Activated naive CD8-positive, alpha-beta T cell treated with anti-CD3 and anti-CD28 coated beads, Interleukin-2, amount 10 ng/mL, durations not matched to agents 7 days and 5 days (primary cell): ENCODE measurements around the gene CXCL16. TPM values are rescaled to one million over a fixed set of nuclear protein-coding genes. Genes with fewer than 3 reads are reported as not detected.

Experiments
- ATAC-seq: fragments of 150-1000 bp; cut with Tn5 transposase; one replicate; pipeline ENCODE4 v1.10.0; 2021; ENCODE audit warnings: low read depth, moderate library complexity
- POLR2A ChIA-PET: fragments of 350-600 bp; sonication (Branson Sonifier 250); formaldehyde crosslinking; loops from one replicate; lab custom pipeline; 2021; ENCODE audit warnings: antibody characterized with exemption; lab: Charles Lee
- DNase-seq: peaks from one replicate; pipeline ENCODE4 v3.0.0; 2021
- H3K27ac Mint-ChIP-seq: one replicate; pipeline ENCODE4 v1.8.0; 2022; ENCODE audit warnings: mild to moderate bottlenecking, mixed read lengths
- H3K27me3 Mint-ChIP-seq: one replicate; pipeline ENCODE4 v1.8.0; 2022; ENCODE audit warnings: mild to moderate bottlenecking, moderate library complexity, mixed read lengths
- H3K36me3 Mint-ChIP-seq: one replicate; pipeline ENCODE4 v1.8.0; 2021; ENCODE audit warnings: mild to moderate bottlenecking, mixed read lengths
- H3K4me1 Mint-ChIP-seq: one replicate; pipeline ENCODE4 v1.8.0; 2021; ENCODE audit warnings: mixed read lengths
- H3K4me3 Mint-ChIP-seq: one replicate; pipeline ENCODE4 v1.8.0; 2022; ENCODE audit warnings: mild to moderate bottlenecking, moderate library complexity, mixed read lengths
- H3K9me3 Mint-ChIP-seq: one replicate; pipeline ENCODE4 v1.8.0; 2021; ENCODE audit warnings: mixed read lengths
- total RNA-seq, 2 experiments: library from RNA; stranded (reverse); gene quantifications; one replicate each; pipeline ENCODE4 v1.2.3, GENCODE V29; 2021

CXCL16 gene, protein sequence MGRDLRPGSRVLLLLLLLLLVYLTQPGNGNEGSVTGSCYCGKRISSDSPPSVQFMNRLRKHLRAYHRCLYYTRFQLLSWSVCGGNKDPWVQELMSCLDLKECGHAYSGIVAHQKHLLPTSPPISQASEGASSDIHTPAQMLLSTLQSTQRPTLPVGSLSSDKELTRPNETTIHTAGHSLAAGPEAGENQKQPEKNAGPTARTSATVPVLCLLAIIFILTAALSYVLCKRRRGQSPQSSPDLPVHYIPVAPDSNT
- 1 to 10 TPM; 2.7 to 3.0 TPM for total RNA-seq

GRCh38 chr17:4739122-4740024, at the start of gene CXCL16, which contains the start of gene ZMYND15:
TSS of gene CXCL16 (minus strand) at chr17:4739928. CDS start at chr17:4739339, 589 bp downstream.
TSS of gene ZMYND15 (plus strand) at chr17:4739833. CDS start at chr17:4740549, 716 bp downstream.
- peak; percentile 69 for ATAC-seq
- POLR2A ChIA-PET, result interaction anchor here (0.7 to 1.9 kb wide), 2 partner anchors 24 to 32 kb away, joined by 3 to 5 read pairs; no protein-coding TSS in a partner anchor

DNA sequence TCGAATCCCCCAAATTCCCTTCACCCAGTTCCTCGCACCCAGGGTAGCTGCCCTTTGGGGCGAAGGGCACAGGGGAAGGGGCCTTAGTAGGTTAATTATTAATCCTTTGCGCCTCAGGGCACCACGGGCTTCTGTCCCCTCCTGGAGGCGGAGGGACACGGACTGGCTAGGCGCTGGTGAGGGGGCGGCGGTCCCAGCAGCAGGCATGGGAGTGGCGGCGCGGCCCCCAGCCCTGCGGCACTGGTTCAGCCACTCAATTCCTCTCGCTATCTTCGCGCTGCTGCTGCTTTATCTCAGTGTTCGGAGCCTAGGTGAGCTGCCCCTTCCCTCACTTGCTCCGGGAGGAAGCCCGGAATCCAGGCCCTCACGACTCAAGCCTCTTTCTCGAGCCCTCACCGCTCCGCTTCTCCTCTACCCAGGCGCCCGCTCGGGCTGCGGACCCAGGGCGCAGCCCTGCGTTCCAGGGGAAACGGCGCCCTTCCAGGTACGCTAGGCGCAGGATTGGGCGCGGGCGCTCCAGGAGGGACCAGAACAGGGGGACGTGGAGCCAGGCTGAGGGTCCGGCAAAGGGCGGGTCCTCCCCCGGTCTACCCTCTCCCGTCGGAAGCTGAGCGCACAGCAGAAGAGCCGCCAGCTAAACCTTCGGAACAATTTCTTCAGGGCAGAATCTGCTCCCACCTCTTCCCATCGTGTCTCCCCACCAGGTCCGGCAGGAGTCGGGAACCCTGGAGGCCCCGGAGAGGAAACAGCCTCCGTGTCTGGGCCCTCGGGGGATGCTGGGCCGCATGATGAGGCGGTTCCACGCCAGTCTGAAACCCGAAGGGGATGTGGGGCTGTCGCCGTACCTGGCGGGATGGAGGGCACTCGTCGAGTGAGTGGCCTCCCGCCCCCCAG, 49.3 kb upstream of the CXCL16 start, which contains the start of gene GLTPD2:
Gene GLTPD2 (plus strand): TSS at position 158 of the 894 bp plus-strand sequence. CDS start 48 bp downstream, at position 206.
- H3K27me3 Mint-ChIP-seq, result peaks cover 63% of the 10 kb centered on the region
- DNase-seq (no peak), ATAC-seq (peak; percentile 16)
- peak within 1 kb of the TSS; percentile 70 for H3K27ac Mint-ChIP-seq
- H3K36me3 Mint-ChIP-seq, result no peaks in the 10 kb centered on the region
- POLR2A ChIA-PET, result interaction anchor here (0.9 to 2.8 kb wide), 9 partner anchors 9 to 151 kb away, joined by 3 to 17 read pairs (median 5); partner anchors contain the start of genes ARRB2, MINK1, PLD2 and RNF167
- peak within 1 kb of the TSS; percentile 78 for H3K4me3 Mint-ChIP-seq
- H3K4me1 Mint-ChIP-seq, result peaks cover 19% of the 10 kb centered on the region
- H3K9me3 Mint-ChIP-seq, result no peaks in the 10 kb centered on the region

More at GRCh38 chr17:4739122-4740024, at the start of gene CXCL16, which contains the start of gene ZMYND15:
- Mint-ChIP-seq H3K36me3 (no peaks in the 10 kb centered on the region), H3K27ac (peak within 1 kb of the TSS; percentile 31), H3K27me3 (peaks cover 37% of the 10 kb centered on the region), H3K4me1 (peaks cover 16% of the 10 kb centered on the region), H3K9me3 (no peaks in the 10 kb centered on the region), H3K4me3 (peak within 1 kb of the TSS; percentile 79)
- DNase-seq, result peak; percentile 73

- Mint-ChIP-seq H3K27ac (no peak overlapping the region), H3K27me3 (peaks cover 70% of the 10 kb centered on the region), H3K4me1 (peaks cover 19% of the 10 kb centered on the region), H3K9me3 (no peaks in the 10 kb centered on the region), H3K36me3 (no peaks in the 10 kb centered on the region), H3K4me3 (peak overlapping the region; percentile 37)
- POLR2A ChIA-PET, result interaction anchor here (0.9 to 2.8 kb wide), 4 partner anchors 8 to 19 kb away, joined by 3 to 17 read pairs (median 4); partner anchors contain the start of genes PLD2, PSMB6 and TM4SF5
- DNase-seq, result no peak
- ATAC-seq, result no peak
Observed at GRCh38 chr17:4788159-4788806, 48.6 kb upstream of the CXCL16 start.

GRCh38 chr17:4786516-4786915, 46.8 kb upstream of the CXCL16 start:
- DNase-seq (no peak), ATAC-seq (no peak)
- Mint-ChIP-seq H3K9me3 (no peaks in the 10 kb centered on the region), H3K4me3 (no peak overlapping the region), H3K36me3 (no peaks in the 10 kb centered on the region), H3K27ac (no peak overlapping the region), H3K4me1 (peaks cover 21% of the 10 kb centered on the region), H3K27me3 (peaks cover 76% of the 10 kb centered on the region)
- POLR2A ChIA-PET, result interaction anchor here (0.5 to 1.6 kb wide), 2 partner anchors 9 to 97 kb away, joined by 3 to 4 read pairs; partner anchors contain the start of gene PSMB6

DNA sequence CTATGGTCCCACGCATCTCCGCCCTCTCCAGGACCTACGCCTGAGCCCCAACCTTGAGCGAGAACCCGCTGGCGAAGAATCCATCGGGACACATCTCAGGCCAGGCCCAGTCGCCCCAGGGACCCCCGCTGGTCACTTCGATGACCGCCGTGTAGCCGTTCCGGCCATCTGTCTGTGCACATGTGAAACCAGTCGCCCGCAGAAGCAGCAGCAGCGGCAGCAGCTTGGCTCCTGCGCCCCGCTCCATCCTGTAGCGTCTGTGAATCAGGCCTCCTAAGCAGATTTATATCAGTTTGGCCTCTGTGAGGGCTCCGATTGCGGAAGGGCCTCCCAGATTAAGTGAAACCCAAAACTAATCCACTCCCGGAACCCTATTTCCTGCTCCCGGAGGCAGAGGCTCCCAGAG, 46.4 kb upstream of the CXCL16 start, which contains the start of gene VMO1:
Gene VMO1 (minus strand): TSS at position 259 of the 406 bp plus-strand sequence. CDS start 12 bp downstream, at position 247.
- POLR2A ChIA-PET, result interaction anchor here (0.5 kb wide), 1 partner anchor 97 kb away, joined by 3 read pairs; no protein-coding TSS in a partner anchor
- no peaks in the 10 kb centered on the region for H3K9me3 Mint-ChIP-seq

GRCh38 chr17:4785311-4786105, 45.8 kb upstream of the CXCL16 start:
- ATAC-seq (no peak), DNase-seq (peak; percentile 49)
- no peak overlapping the region for H3K27ac Mint-ChIP-seq
- no peaks in the 10 kb centered on the region for H3K9me3 Mint-ChIP-seq
- peaks cover 77% of the 10 kb centered on the region for H3K27me3 Mint-ChIP-seq
- peaks cover 18% of the 10 kb centered on the region for H3K4me1 Mint-ChIP-seq
- POLR2A ChIA-PET, result interaction anchor here (0.5 to 1.4 kb wide), 2 partner anchors 10 kb away, joined by 3 to 5 read pairs; partner anchors contain the start of gene PSMB6
- H3K4me3 Mint-ChIP-seq, result peak overlapping the region; percentile 55
- H3K36me3 Mint-ChIP-seq, result no peaks in the 10 kb centered on the region

More for the DNA sequence above, 46.4 kb upstream of the CXCL16 start, which contains the start of gene VMO1:
- H3K4me1 Mint-ChIP-seq, result peaks cover 21% of the 10 kb centered on the region
- H3K36me3 Mint-ChIP-seq, result no peaks in the 10 kb centered on the region
- peaks cover 74% of the 10 kb centered on the region for H3K27me3 Mint-ChIP-seq
- DNase-seq, result no peak
- no peak within 1 kb of the TSS for H3K27ac Mint-ChIP-seq
- ATAC-seq, result no peak
- H3K4me3 Mint-ChIP-seq, result peak within 1 kb of the TSS; percentile 55

DNA sequence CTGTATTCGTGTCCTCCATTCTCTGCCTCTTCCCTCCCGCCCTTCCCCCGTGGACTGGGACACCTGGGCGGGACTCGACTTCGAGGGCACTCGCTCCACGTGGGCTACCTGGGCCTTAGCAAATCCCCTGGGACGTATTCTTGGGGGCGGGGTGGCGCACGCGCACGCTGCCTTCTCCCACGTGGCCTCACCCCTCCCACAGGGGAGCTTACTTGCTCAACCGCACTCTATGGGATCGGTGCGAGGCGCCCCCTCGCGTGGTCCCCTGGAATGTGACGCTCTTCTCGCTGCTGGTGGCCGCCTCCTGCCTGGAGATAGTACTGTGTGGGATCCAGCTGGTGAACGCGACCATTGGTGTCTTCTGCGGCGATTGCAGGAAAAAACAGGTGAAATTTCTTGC, 42.9 kb upstream of the CXCL16 start:
- H3K36me3 Mint-ChIP-seq, result no peaks in the 10 kb centered on the region
- H3K27ac Mint-ChIP-seq, result no peak overlapping the region
- peaks cover 71% of the 10 kb centered on the region for H3K27me3 Mint-ChIP-seq
- no peak overlapping the region for H3K4me3 Mint-ChIP-seq
- ATAC-seq, result peak; percentile 40
- POLR2A ChIA-PET, result interaction anchor here (0.7 to 1.5 kb wide), 4 partner anchors 10 to 74 kb away, joined by 4 to 7 read pairs (median 5); no protein-coding TSS in a partner anchor
- no peaks in the 10 kb centered on the region for H3K9me3 Mint-ChIP-seq
- H3K4me1 Mint-ChIP-seq, result peaks cover 22% of the 10 kb centered on the region
- peak; percentile 41 for DNase-seq

- DNase-seq, result no peak
- Mint-ChIP-seq H3K4me1 (peaks cover 10% of the 10 kb centered on the region), H3K27me3 (peaks cover 56% of the 10 kb centered on the region), H3K27ac (no peak overlapping the region), H3K36me3 (no peaks in the 10 kb centered on the region), H3K4me3 (no peak overlapping the region), H3K9me3 (no peaks in the 10 kb centered on the region)
- POLR2A ChIA-PET, result interaction anchor here (0.9 to 1.0 kb wide), 2 partner anchors 8 to 70 kb away, joined by 3 to 4 read pairs; partner anchors contain the start of genes ARRB2 and GLTPD2
- ATAC-seq, result no peak
Observed at GRCh38 chr17:4780325-4780955, 40.7 kb upstream of the CXCL16 start.

GRCh38 chr17:4777969-4778760, 38.4 kb upstream of the CXCL16 start:
- no peak for ATAC-seq
- Mint-ChIP-seq H3K4me3 (no peak overlapping the region), H3K27me3 (peaks cover 41% of the 10 kb centered on the region), H3K27ac (no peak overlapping the region), H3K9me3 (no peaks in the 10 kb centered on the region), H3K36me3 (no peaks in the 10 kb centered on the region), H3K4me1 (peaks cover 10% of the 10 kb centered on the region)
- POLR2A ChIA-PET, result no interaction called here
- no peak for DNase-seq

GRCh38 chr17:4772235-4772613, 32.5 kb upstream of the CXCL16 start:
- peaks cover 13% of the 10 kb centered on the region for H3K4me1 Mint-ChIP-seq
- ATAC-seq, result no peak
- H3K36me3 Mint-ChIP-seq, result no peaks in the 10 kb centered on the region
- POLR2A ChIA-PET, result interaction anchor here (1.0 to 1.7 kb wide), 3 partner anchors 17 to 119 kb away, joined by 3 read pairs; partner anchors contain the start of gene GLTPD2
- H3K9me3 Mint-ChIP-seq, result no peaks in the 10 kb centered on the region
- H3K27me3 Mint-ChIP-seq, result peaks cover 29% of the 10 kb centered on the region
- no peak overlapping the region for H3K4me3 Mint-ChIP-seq
- DNase-seq, result no peak
- no peak overlapping the region for H3K27ac Mint-ChIP-seq
